ENCODE data around the gene KCTD15.

Gene KCTD15

DNA sequence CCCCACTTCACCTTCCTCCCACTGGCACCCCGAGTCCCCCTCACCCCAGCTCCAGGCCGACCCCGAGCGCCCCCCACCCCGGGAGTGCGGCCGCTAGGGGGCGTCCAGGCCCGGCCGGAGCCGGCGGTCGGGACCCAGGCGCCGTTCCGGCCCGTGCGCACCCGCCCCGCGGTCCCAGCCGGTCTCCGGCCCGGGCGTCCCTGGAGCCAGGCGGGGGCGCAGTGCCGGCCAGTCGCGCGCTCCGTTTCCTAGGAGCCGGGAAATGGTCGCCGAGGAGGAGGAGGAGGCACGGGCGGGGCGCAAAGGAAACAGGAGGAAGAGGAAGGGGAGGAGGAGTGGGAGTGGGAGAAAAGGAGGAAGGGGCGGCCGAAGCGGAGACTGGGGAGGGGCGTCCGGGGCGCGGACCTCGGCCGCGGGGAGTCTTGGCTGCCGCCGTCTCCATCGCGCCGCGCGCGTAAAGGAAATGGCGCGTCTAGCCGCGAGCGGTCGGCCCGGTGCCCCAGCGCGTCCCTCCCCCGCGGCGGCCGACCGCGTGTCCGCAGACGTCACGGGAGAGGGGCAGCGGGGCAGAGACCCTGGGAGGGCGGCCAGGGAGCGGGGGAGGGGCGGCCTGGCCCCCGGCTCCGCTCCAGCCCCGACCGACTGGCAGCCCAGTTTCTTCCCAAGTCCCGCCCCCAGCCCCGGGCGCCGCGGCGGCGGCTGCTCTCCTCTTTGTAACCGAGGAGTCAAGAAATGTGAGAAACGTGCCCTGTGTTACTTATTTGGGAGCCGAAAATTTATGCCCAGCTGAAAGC, 1.1 kb upstream of the KCTD15 start:
- peak; percentile 20 for FAIRE-seq
- DNase-seq (ENCODE audit: insufficient read length, low spot score), result peak; percentile 82

DNA sequence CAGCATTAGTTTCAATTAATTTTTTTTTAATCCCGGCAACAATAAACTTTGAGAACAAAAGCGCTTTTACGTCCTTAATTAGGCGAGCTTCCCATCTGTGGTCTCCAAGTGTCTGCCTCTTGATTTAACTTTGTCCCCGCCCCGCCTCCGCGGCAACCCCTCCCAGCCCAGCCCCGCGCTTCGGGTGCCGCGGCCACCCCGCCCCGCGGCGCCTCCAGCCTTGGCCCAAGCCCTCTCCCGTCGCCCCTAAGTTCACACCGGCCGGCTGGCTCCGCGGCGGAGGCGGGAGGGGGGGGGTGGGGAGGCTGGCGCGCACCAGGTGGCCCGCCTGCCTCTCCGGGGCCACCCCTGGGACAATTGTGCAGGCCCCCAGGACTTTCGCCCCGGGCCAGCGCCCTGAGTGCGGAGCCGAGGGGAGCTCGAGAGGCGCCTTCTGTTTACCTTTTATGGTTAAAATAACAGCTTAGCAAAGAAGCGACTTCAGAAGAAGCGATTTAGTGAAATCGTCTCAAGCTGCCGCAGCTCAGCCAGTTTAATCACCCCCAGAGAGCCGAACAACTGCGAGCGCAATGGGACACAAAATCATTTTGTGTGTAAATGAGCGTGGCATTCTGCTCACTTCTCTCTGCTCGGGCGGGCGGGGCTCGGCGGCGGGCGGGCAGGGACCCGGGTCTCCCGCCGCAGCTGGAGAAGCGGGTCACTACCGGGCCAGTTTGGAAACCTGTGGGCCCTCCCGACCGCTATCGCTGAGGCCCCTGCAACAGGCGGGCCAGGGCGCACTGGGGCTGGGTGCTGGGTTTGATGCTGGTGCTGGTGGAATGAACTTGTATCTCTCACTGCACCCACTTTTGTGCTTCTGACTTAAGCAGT, 1.4 kb downstream of the KCTD15 start:
- FAIRE-seq (no peak), DNase-seq (ENCODE audit: insufficient read length, low spot score) (no peak)

DNA sequence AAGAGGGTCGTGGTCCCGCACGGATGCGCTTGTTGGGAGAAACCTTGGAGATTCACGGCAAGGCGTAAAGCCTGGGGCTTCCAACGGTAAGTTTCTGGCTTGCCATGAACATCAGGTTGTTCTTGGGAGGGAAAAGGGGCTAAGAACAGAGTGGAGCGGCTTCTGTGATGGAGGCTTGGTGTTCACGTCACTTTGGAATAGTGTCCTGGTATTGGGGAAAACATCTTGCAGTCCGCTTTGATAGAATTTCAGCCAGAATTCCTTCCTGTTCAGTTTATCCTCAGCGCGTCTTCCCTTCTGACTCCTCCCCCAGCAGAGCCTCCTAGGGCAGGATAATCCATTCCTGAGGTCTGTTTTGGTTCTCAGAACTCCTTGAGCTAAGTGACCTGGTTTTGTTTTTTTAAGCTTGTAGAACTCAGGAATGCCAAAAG, 2.0 kb downstream of the KCTD15 start:
- no peak for FAIRE-seq
- DNase-seq (ENCODE audit: insufficient read length, low spot score), result no peak

DNA sequence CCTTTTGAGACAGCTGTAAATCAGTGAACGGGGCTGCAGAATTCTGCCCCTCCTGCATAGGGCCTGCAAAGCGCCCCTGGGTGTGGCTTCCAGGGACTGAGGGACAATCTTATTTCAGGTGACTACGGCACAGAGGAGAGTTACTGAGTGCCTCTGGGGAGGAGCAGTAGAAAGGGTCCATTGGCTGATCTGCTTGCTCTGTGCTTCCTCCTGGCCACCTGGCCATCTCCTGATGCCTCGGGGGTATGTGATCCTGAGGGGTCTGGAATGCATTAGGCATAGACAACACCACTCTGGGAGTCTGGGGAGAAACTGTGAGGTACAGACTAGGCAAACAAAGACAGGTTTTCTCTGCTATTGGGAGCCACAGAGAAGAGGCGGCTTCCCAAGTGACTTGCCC, 2.8 kb downstream of the KCTD15 start:
- FAIRE-seq (no peak), DNase-seq (ENCODE audit: insufficient read length, low spot score) (no peak)

DNA sequence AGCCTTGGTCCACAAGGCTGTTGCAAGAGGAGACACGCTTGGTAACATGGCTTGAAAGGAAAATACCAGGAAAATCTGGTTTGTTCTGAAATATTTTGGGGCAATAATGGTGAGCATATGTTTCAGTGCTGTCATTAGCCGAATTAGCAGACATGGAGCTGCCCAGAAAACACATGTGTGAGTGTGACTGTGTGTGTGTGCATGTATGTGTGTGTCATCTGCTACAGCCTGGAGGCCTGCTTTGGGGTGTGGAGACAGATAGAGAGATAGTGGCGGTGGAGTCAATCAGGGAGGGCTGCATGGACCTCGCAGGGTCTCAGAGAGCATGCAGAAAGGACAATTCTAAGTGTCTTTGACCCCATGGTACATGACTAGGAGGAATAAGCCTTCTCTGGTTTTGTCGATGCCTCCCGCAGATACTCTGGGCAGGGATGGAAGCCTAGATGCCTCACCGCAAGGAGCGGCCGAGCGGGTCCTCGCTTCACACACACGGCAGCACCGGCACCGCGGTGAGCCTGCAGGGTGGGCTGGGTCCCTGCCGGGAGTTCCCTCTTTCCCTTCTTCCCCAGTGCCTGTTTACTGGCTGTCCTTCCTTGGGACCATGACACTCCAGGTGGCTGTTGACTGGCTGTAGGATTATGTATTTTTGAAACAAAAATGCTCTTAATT, 3.5 kb downstream of the KCTD15 start:
- no peak for FAIRE-seq

DNA sequence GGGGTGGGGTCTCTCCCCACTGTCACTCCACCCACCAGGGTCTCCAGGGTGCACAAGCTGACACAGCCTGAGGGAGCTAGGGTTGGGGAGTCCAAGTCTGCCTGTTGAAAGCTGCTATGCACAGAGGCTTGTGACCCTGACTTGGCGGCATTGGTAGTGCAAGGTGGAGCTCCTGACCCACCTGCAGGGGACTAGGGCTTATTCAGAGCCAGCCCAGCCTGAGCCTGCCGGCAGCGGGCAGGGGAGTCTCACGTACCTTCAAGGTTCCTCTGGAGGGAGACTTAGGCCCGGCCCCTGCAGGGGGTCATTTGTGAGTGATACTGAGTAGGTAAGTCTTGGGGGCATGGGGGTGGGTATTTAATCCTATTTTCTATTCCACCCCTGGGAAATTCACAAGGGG, 4.7 kb downstream of the KCTD15 start:
- DNase-seq (ENCODE audit: insufficient read length, low spot score) (no peak), FAIRE-seq (no peak)

More for the DNA sequence above, 3.5 kb downstream of the KCTD15 start:
- DNase-seq (ENCODE audit: insufficient read length, low spot score), result no peak

DNA sequence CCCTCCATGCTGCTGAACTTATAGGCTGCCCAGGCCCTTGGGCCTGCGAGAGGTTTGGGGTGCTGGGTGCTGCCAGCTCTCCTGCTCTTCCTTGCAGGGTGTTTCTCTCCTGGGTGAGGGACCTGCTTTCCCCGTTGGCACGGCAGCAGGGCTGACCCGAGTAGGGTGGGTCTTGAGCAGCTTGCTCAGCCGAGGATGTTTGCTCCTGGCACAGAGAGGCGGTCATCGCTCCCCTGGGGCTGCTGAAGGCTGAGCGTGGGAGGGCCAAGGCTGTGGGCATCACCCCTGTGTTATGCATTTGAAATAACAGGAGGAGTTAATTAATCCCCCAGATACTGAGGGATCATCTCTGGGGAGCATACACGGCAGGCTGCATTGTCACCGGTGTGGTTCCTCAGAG, 5.3 kb downstream of the KCTD15 start:
- DNase-seq (ENCODE audit: insufficient read length, low spot score) (no peak), FAIRE-seq (no peak)

DNA sequence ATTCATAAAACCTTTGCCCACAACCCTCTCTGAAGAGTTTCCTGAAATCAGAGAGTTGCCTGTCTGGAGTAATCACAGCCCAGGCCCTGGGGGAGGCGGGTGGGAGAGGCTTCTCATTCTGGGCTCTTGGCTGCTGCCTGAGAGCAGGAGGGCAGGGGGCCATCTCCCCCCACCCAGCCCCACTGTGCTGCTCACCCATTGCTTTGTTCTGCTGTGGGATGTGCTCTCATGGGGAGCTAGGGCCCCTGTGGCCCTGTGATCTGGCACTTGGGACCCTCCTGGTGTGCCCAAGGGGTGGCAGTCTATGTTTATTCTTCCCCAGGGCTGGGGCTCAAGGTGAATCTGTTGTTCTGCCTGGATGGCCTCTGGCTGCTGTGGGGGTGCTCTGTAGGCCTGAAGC, 6.1 kb downstream of the KCTD15 start:
- no peak for DNase-seq (ENCODE audit: insufficient read length, low spot score)
- FAIRE-seq, result no peak

DNA sequence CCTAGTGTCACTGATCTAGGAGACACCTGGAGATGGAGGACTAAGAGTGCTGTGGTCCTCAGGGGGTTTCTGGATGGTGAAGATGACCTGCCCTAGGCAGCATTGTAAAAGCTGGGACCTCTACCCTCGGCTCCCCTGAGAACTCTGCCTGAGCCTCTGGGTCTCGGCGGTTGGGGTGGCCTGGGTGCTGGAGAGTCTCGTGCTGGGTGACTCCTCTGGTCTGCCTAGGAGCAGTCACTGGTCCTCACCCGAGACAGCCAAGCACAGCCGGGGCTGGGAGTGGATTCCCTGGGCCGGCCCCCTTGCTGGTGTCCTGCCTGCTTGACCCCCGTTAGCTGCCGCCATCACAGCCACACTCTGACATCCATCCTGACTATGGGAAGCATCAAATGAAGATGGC, 6.7 kb downstream of the KCTD15 start:
- DNase-seq (ENCODE audit: insufficient read length, low spot score) (no peak), FAIRE-seq (no peak)

DNA sequence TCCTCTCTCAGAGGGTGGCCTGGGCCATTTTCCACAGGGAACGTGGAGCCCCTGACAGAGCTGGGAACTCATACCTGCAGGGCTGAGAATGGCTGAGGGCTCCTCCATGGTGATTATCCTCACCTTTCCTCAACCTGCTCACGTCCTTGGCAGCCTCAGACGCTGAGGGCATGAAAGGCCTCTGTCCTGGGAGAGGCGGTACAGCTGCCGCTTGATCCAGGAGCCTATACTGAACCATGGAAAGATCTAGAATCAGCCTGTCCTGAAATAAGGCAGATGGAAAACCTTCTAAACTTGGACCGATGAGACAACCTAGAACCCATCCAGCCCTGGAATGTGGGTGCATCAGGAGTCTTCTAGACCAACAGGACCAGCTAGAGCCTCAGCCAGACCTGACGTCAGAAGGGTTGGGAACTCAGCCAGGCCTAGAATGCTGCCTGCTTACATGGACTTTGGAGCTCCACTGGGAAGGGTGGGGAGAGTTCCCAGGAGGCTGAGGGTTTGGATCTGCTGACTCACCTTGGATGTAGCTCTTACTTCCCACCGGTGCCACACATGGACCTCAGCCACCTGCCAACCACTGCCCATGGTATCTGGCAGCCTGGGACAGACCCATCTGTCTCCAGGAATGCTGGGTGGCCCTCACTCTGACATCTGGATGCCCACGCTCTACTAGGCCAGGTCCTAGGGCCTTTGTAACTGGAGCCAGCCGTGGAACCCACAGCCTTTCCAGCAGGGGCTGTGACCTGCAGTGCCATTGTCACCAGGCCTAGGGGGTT, 7.5 kb downstream of the KCTD15 start:
- FAIRE-seq, result no peak
- DNase-seq (ENCODE audit: insufficient read length, low spot score), result no peak

DNA sequence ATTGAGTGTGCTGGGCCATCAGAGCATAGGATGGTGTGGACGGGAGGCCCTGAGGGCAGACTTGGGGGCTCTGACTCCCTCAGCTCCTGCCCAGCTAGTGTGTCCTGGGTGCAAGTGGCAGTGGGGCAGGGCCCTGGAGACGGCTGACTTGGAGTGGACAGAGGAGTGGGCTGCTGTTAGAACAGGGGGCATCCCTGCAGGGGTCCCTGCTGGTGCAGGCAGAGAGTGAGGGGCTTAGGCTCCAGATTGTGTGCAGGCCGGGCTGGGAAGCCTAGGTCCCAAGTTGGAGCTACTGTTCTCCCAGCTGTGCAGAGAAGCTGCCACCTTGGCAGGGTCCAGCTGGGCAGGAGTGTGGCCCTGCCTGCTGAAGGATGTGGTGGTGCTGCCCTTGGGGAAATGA, 8.6 kb downstream of the KCTD15 start:
- FAIRE-seq (no peak), DNase-seq (ENCODE audit: insufficient read length, low spot score) (no peak)

DNA sequence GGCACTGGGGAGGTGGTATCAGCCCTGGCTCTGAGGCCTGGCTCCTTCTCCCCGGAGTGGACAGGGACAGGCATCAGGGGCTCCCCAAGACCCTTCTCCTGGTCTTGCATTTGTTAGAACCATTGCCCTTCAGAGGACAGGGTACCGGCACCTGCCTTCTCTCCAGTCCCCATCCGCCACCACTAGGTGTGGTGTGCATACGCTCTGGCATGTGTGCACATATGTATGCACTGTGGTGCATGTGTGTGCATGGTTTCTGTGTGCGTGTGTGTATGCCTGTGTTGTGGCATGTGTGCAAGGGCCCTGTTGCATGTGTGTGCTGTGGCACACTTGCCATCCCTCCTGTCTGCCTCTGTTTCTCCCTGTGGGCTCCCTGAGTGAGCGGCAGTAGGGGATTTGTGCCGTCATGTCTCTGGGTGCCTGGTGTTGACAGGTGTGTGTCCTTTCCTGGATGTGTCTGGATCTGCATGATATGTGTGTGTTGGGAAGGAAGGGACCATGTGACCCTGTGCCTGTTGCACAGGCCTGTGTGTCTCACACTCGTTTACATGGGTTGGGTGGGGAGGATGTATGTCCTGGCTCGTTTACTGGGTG, 9.3 kb downstream of the KCTD15 start:
- FAIRE-seq (no peak), DNase-seq (ENCODE audit: insufficient read length, low spot score) (no peak)

DNA sequence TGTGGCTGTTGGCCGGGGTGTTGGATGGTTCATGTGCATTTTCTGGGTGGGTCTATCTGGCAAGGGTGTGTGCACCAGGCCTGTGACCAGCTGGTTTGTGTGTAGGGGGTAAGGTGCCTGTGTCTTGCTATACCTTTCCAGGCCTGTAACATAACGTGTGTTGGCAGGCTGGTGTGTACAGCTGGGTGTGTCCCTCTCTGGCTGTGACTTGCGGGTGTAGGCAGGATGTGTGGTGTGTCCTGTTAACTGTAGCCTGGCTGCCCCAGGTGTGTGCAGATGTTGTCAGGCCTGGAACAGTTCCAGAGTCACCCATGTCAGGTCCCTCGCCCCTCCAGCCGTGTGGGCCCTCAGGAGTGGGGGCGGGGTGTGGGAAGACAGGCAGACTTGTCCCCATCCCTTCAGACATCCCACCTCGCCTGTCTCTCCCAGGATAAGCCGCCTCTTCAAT, 9.8 kb downstream of the KCTD15 start:
- FAIRE-seq (peak; percentile 36), DNase-seq (ENCODE audit: insufficient read length, low spot score) (no peak)

DNA sequence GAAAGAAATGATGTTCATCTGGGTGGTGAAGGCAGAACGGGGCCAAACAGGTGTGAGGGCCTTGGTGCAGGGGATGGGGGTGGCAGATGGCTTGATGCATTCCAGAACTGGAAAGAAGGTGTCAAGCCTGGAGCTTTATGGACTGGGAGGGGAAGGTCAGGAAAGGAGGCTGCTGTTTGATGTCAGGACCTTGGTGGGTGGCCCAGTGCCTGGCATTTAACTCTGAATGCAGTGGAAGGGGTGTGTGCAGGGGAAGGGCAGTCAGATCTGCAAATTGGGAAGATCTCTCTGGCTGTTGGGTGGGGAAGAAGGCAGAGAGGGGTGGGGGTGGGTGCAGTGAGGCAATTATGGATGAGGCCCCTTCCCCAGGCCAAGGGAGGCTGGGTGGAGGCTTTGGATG, 11.7 kb downstream of the KCTD15 start:
- FAIRE-seq (no peak), DNase-seq (ENCODE audit: insufficient read length, low spot score) (no peak)

DNA sequence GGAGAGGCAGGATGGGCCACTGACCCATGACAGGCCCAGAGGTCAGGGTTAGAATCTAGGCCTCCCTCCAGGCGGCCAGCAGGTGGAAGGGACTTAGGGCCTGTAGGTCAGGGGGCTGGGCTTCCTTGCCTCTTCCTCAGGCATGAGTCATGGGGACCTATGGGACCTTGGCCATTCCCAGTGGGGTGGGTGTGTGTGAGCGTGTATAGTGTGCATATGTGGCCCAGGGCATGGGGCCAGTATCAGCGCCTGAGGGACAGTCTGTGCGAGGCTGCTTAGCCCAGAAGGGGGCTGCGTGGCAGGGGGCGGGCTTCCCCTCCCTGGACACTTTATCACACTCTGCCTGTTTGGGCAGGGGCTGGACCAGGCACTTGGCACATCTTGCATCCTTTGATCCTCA, 13.3 kb downstream of the KCTD15 start:
- no peak for FAIRE-seq
- DNase-seq (ENCODE audit: insufficient read length, low spot score), result no peak

DNA sequence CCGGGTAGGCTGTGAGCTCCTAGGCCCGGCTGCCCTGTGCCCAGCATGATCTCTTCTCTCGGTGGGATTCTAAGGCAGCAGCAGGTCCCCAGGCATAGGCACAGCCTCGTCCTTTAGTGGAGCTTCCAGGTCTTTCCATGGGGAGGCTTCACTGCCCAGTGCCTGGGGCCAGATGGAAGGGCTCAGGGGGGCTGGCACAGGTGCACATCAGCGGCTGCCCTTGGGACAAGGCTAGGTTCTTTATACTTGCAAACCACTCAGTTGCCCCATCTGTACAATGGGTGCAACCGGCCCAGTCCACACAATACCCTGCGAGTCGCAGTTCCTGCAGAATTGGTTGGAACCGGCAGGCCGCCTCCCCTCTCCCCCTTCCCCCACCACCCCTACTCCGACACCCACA, 14.2 kb downstream of the KCTD15 start:
- DNase-seq (ENCODE audit: insufficient read length, low spot score) (no peak), FAIRE-seq (no peak)

DNA sequence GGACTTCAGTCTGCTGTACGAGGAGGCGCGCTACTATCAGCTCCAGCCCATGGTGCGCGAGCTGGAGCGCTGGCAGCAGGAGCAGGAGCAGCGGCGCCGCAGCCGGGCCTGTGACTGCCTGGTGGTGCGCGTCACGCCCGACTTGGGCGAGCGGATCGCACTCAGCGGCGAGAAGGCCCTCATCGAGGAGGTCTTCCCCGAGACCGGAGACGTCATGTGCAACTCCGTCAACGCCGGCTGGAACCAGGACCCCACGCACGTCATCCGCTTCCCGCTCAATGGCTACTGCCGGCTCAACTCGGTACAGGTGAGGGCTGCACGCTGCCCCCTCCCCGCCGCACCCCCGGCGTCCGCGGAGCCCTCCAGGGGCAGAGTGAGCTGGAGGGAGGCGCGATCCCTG, 14.6 kb downstream of the KCTD15 start:
- DNase-seq (ENCODE audit: insufficient read length, low spot score) (no peak), FAIRE-seq (no peak)

DNA sequence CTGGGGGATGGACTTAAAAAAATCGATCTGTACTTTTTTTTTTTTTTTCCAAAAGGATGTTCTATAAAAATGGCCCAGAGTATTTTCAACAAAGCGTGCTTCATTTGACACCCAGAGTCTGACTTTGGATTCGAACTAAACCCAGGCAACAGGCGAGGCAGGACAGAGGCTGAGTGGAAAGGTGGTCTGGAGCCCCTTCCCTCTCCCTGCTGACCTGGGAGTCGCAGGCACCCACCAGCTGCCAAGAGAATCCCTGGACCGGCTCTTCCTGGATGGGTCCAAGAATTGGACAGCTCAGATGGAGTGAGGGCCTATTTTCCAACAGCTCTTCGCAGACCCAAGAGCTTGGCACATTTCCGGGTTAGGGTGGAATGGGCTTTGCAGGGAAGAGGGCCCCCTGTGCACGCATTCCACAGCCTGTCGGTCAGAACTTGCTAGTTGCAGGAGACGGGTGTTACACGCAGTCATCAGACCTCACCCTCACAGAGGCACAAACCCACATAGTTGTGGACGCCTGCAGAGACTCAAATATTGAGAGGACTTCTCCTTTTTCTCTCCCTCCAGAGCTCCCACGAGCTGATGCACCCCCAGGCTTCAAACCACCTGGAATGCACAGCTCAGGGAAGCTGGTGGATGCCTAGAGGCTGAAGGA, 15.2 kb downstream of the KCTD15 start:
- no peak for FAIRE-seq
- DNase-seq (ENCODE audit: insufficient read length, low spot score), result no peak

DNA sequence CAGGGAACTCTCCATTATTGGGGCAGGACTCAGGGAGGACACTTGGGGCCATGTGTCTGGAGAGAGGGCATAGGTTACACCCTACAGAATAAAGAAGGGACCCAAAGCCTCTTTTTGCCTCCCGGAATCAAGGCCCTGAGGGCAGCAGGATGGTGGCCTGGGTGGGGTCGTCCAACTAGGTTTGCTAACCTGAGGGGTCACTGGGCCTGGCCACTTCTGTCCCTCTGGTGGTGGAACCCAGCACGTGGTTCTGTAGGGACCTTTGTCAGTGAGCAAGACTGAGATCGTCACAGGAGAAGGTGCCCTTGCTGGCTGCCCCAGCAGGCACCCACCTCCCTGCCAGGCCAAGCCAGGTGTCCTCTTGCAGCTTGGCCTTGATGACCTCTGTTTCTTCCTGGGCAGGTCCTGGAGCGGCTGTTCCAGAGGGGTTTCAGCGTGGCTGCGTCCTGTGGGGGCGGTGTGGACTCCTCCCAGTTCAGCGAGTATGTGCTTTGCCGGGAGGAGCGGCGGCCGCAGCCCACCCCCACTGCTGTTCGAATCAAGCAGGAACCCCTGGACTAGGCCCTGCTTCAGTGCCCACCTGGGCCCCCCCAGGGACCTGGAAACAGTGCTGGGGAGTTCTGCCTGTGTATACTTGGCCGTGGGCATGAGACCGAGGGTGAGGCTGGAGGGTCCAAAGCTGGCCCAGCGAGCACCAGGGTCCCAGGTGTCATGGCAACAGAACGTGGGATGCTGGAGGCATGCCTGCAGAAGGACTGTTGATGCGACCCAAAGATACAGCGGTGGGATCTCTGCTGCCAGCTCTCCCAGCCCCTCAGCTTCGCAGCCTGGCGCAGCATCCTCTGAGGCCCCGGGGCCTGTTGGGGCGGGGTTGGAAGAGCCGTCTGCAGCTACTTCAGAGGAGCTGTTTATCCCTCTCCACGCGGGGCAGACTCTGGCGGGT, 16.0 kb downstream of the KCTD15 start:
- no peak for DNase-seq (ENCODE audit: insufficient read length, low spot score)
- FAIRE-seq, result no peak
